ENCODE measurements around the gene GPR132.
A peak's percentile ranks its signal among the peaks of the same experiment; 100 is the strongest.

Gene GPR132

DNA sequence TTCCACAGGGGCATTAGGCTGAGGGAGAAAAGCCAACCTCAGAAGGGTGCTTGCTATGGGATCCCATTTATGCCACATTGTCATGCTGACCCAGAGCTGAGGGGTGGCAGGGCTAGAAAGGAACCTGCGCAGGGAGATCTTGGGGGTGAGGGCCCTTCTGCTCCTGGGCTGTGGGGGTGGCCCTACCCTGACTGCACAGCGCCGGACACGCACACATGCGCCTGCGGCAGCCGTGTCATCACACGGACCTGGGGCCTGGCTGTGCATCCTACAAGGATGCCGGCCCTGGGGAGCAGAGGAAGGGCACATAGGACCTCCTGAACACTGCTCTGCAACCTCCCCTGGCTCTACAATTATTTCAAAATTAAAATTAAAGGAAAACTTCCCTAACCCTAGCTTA lies 51.2 kb downstream of the GPR132 start:
- no peak for FAIRE-seq
- TF ChIP-seq SPI1 (IDR thresholded peaks at IDR 0.05; ENCODE audit: low read depth, low read length) = no peak
- no peak for TF ChIP-seq POLR2AphosphoS5 (IDR thresholded peaks at IDR 0.05; ENCODE audit: low read depth, low read length)
- TF ChIP-seq TAF1 (IDR thresholded peaks at IDR 0.05; ENCODE audit: low read depth, low read length) = no peak
- no peak; the same call in 1 of the 2 replicates for TF ChIP-seq POLR2A (IDR thresholded peaks at IDR 0.05; ENCODE audit: low read depth, low read length)
- TF ChIP-seq PAX5 (IDR thresholded peaks at IDR 0.05; ENCODE audit: insufficient read depth, low read length, severe bottlenecking) = no peak
- no peak for TF ChIP-seq POU2F2 (IDR thresholded peaks at IDR 0.05; ENCODE audit: low read depth, low read length)
- DNase-seq (ENCODE audit: insufficient read length, low spot score) = no peak

DNA sequence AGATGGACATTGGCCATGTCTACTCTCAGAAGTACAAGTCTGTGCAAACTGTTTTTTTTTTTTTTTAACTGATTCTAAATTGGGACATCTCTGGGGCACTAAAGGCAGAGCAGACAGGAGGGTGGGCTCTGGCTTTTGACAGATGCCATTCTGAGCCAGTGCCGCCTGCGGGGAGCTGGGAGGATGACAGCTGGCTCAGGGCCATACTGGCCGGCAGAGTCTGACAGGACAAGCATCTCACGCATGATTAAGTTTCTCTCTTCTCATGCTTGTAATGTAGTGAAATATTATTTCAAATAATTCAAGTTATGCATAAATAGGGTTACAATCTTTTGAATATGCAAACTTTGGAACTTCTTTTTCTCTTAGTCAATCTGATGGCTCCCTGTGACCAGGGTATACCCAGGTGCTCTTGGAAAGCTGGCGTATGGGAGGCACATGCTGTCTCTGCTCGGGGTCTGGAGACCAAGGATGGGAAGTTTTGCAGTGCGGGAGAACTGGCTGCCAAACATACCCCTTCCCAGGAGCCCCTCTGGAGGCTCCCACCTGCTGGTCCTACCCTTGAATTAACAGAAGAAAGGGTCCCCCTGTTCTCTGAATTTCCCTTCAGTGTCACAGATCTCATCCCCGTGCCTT lies 52.0 kb downstream of the GPR132 start:
- FAIRE-seq (no peak), DNase-seq (ENCODE audit: insufficient read length, low spot score) (no peak)
- TF ChIP-seq POLR2A (IDR thresholded peaks at IDR 0.05; ENCODE audit: low read depth, low read length) (no peak), SPI1 (IDR thresholded peaks at IDR 0.05; ENCODE audit: low read depth, low read length) (no peak), POLR2AphosphoS5 (IDR thresholded peaks at IDR 0.05; ENCODE audit: low read depth, low read length) (no peak), POU2F2 (IDR thresholded peaks at IDR 0.05; ENCODE audit: low read depth, low read length) (no peak), PAX5 (IDR thresholded peaks at IDR 0.05; ENCODE audit: insufficient read depth, low read length, severe bottlenecking) (no peak), TAF1 (IDR thresholded peaks at IDR 0.05; ENCODE audit: low read depth, low read length) (no peak)

DNA sequence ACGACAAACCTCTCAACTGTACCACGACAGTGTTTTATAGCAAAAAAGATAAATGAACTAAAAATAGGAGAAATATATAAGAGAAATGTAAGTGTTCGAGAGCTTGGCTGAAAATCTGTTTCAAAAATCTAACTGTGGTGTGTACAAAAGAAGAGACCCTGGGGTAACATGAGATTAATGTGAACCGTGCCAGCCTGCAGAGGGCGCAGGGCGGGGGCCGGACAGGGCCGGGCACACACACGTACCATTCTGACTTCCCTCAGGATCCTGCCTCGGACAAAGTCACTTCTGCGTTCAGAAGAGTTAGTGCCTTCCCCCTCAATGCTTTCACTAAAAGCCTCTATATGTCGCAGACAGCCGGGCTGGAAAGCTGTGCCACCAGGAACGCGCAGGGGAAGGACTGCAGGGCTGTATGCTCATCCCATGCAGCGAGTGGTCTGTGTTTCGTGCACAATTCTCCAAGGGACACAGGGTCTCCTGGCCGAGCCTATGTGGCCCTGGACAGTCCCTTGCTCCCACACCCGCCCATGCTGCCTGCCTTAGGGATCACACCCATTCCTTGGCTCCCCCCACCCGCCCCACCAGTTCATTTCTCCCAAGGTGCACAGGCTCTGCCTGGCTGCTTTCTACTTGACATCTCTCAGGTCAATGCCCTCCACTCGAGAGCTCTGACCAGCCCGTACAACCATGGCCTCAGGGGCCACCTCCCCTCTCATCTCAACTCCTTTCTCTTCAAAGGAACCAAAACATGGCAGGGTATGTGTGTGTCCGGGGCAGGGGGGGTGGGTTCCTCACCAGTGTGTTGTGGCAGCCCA lies 52.9 kb downstream of the GPR132 start:
- no peak for DNase-seq (ENCODE audit: insufficient read length, low spot score)
- TF ChIP-seq POLR2AphosphoS5 (IDR thresholded peaks at IDR 0.05; ENCODE audit: low read depth, low read length) (no peak), SPI1 (IDR thresholded peaks at IDR 0.05; ENCODE audit: low read depth, low read length) (no peak), POLR2A (IDR thresholded peaks at IDR 0.05; ENCODE audit: low read depth, low read length) (no peak; the same call in 1 of the 2 replicates), PAX5 (IDR thresholded peaks at IDR 0.05; ENCODE audit: insufficient read depth, low read length, severe bottlenecking) (no peak), TAF1 (IDR thresholded peaks at IDR 0.05; ENCODE audit: low read depth, low read length) (no peak), POU2F2 (IDR thresholded peaks at IDR 0.05; ENCODE audit: low read depth, low read length) (no peak)
- FAIRE-seq = no peak

DNA sequence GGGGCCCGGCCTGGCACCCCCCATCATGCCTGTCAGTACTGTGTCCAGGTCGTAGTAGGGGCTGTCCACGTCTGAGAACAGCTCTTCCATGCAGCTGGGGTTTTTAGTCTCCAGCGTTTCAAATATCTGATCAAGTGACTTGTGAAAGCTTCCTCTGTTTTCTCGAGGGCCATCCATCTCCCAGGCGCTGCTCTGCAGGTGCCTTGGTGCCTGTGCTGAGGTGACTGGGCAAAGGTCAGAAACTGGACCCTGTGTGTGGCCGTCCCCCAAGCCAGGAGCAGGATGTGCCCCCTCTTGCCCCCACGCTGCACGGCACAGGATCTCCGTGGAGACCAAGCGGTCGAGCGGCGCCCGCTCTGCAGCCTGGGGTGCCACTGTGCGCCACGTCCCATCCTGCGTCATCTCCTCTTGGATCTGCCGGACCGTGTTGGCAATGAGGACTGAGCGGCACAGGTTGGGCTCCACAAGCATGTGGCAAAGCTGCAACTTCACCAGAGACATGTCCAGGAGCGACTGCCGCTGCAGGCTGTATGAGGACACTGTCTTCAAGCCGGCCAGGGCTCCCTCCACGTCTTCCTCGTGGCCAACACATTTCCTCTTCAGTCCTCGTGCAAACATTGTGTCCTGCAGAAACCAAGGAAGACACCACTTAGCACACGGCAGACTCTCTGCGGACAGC lies 53.8 kb downstream of the GPR132 start:
- FAIRE-seq (no peak), DNase-seq (ENCODE audit: insufficient read length, low spot score) (no peak)
- TF ChIP-seq POLR2A (IDR thresholded peaks at IDR 0.05; ENCODE audit: low read depth, low read length) = no peak

DNA sequence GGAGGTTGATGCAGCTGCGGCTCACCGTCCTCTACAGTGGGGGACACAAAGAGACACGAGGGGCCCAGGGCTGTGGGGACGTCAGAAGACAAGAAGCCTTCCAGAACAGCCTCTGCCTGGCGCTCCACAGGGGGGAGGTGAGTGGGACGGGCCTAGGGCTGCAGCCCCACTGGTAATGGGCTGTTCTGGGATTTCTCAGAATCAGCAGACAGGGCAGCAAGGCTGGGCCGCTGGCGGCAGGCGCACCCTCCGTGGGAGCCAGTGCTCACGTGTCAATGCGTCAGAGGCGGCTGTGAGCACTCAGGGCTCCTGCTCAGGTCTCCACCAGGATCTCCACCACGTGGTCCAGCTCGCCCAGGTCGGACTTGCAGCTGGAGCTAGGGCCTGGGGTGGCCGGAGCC lies 54.3 kb downstream of the GPR132 start:
- DNase-seq (ENCODE audit: insufficient read length, low spot score) (no peak), FAIRE-seq (no peak)
- TF ChIP-seq PAX5 (IDR thresholded peaks at IDR 0.05; ENCODE audit: insufficient read depth, low read length, severe bottlenecking) (no peak), POLR2AphosphoS5 (IDR thresholded peaks at IDR 0.05; ENCODE audit: low read depth, low read length) (no peak; the same call in 1 of the 2 replicates), POU2F2 (IDR thresholded peaks at IDR 0.05; ENCODE audit: low read depth, low read length) (no peak), POLR2A (IDR thresholded peaks at IDR 0.05; ENCODE audit: low read depth, low read length) (0 out of 2 replicates have a peak, but pooled peaks have one; percentile 23), SPI1 (IDR thresholded peaks at IDR 0.05; ENCODE audit: low read depth, low read length) (no peak)

DNA sequence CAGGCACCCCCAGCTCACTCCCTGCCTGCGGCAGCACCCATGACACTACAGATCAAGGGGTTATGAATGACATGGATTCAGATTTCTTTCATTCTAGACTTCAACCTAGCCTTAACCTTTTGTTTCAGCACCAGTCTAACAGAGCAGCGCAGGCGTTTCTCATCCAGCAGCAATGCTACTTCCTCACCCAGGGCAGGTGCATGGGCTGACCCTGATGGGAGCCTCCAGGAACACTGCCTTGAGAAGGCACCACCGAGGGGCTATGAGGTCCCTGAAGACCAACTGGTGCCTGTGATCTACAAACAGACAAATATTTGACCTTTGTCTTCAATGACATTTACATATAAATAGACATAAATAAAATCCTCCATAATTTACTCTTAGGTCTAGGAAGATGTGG lies 55.1 kb downstream of the GPR132 start:
- DNase-seq (ENCODE audit: insufficient read length, low spot score) (no peak), FAIRE-seq (no peak)
- TF ChIP-seq TAF1 (IDR thresholded peaks at IDR 0.05; ENCODE audit: low read depth, low read length) (no peak), PAX5 (IDR thresholded peaks at IDR 0.05; ENCODE audit: insufficient read depth, low read length, severe bottlenecking) (no peak), POLR2A (IDR thresholded peaks at IDR 0.05; ENCODE audit: low read depth, low read length) (no peak), POU2F2 (IDR thresholded peaks at IDR 0.05; ENCODE audit: low read depth, low read length) (no peak), SPI1 (IDR thresholded peaks at IDR 0.05; ENCODE audit: low read depth, low read length) (no peak), POLR2AphosphoS5 (IDR thresholded peaks at IDR 0.05; ENCODE audit: low read depth, low read length) (no peak)

DNA sequence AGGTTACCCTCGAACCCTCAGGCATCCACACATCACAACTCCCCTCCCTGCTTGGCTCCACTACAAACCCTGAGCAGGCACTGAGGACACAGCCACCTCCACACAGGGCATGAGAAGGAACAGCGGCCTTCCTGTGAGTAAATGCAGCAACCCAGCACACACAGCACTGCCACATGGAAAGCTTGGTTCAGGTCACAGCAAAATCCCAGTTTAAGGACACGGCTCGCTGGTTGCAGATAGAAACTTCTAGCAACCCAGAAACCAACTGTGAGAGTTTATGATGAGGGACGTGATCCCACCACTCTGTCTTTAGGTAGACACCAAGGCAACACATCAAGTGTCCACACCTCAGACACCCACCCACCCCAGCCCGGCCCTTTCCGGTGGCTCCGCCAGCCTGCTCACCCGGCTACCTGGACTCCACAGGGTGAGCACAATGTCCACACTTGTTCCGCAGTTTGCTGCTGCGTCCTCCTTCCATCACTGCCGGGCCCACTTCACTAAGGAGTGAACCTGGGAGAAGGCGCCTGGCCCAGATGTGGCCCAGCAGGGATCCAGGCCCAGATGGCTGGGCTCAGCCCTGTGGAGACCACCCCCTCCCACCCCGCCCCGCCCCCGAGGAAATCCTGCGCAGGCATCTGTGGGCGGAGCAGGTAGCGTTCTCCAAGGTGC lies 57.5 kb downstream of the GPR132 start:
- FAIRE-seq (no peak), DNase-seq (ENCODE audit: insufficient read length, low spot score) (no peak)
- TF ChIP-seq POLR2AphosphoS5 (IDR thresholded peaks at IDR 0.05; ENCODE audit: low read depth, low read length) (peak; percentile 65), POLR2A (IDR thresholded peaks at IDR 0.05; ENCODE audit: low read depth, low read length) (no peak; the same call in 1 of the 2 replicates)

DNA sequence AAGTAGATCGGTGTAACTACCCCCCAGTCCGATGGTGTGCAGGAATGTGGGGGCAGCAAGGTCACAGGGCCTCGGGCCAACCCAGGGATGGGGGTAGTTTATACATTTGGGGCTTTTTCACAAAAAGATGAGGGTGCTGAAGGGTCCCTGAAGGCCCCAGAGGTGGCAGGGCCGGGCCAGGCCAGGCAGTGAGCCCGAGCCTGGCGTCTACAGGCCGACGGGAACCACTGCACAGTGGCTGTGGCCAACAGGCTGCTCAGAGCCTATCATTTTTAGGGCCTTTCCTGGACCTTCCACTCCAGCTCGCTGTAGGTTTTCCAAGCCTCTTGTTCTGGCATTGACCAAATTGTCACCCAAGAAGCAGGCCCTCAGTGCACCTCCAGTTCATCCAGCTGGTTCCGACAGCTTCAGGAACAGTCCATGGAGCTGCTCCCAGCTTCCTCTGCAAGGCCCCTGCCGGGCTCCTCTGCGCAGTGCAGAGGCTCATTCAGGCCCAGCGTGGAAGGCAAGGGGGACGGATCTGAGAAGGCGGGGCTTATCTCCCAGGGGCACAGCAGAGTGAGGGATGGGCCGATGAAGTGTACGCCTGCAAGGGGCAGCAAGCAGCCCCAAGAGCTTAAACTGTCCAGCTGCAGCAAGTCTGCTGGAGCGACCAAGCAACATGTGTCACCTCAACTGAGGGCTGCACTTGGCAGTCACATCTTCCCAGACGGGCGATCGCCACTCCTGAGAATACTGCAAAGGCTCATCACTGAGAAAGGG lies 58.2 kb downstream of the GPR132 start:
- no peak for DNase-seq (ENCODE audit: insufficient read length, low spot score)
- no peak for FAIRE-seq
- TF ChIP-seq POU2F2 (IDR thresholded peaks at IDR 0.05; ENCODE audit: low read depth, low read length) = no peak
- TF ChIP-seq POLR2AphosphoS5 (IDR thresholded peaks at IDR 0.05; ENCODE audit: low read depth, low read length) = no peak
- TF ChIP-seq TAF1 (IDR thresholded peaks at IDR 0.05; ENCODE audit: low read depth, low read length) = no peak
- no peak for TF ChIP-seq SPI1 (IDR thresholded peaks at IDR 0.05; ENCODE audit: low read depth, low read length)
- no peak; the same call in 1 of the 2 replicates for TF ChIP-seq POLR2A (IDR thresholded peaks at IDR 0.05; ENCODE audit: low read depth, low read length)

Data from GM12891 (cell line).